WTC11 (cell line): ENCODE results near the gene ZNF598. TPM values are rescaled to one million over a fixed set of nuclear protein-coding genes. Genes with fewer than 3 reads are reported as not detected.
A peak's percentile ranks its signal among the peaks of the same experiment; 100 is the strongest.

Source experiments
- ATAC-seq: fragments of 200-7000 bp; cut with Tn5 transposase; 2 replicates; pipeline ENCODE4 v1.10.0; 2021; ENCODE audit warnings: mild to moderate bottlenecking, moderate library complexity
- CTCF ChIA-PET: fragments of 300-600 bp; sonication (Branson Sonifier 250); formaldehyde crosslinking; loops from one replicate; lab custom pipeline; 2021; ENCODE audit warnings: antibody characterized with exemption; lab: Charles Lee
- POLR2A ChIA-PET: fragments of 350-600 bp; sonication (Branson Sonifier 250); formaldehyde crosslinking; loops from one replicate; lab custom pipeline; 2021; ENCODE audit warnings: antibody characterized with exemption; lab: Charles Lee
- DNase-seq: peaks from one replicate; pipeline ENCODE4 v3.0.0; 2021; ENCODE audit warnings: low spot score
- H3K27ac Mint-ChIP-seq: 2 replicates; pipeline ENCODE4 v1.8.0; 2021; ENCODE audit warnings: mixed read lengths
- H3K27me3 Mint-ChIP-seq: 2 replicates; pipeline ENCODE4 v1.8.0; 2021; ENCODE audit warnings: low read depth, mild to moderate bottlenecking, moderate library complexity, mixed read lengths
- H3K36me3 Mint-ChIP-seq: 2 replicates; pipeline ENCODE4 v1.8.0; 2021; ENCODE audit warnings: mixed read lengths
- H3K4me1 Mint-ChIP-seq: 2 replicates; pipeline ENCODE4 v1.8.0; 2022; ENCODE audit warnings: mixed read lengths
- H3K4me3 Mint-ChIP-seq: 2 replicates; pipeline ENCODE4 v1.8.0; 2021; ENCODE audit warnings: mild to moderate bottlenecking, moderate library complexity, mixed read lengths
- H3K9me3 Mint-ChIP-seq: 2 replicates; pipeline ENCODE4 v1.8.0; 2021; ENCODE audit warnings: mixed read lengths
- ARID4B ChIP-seq: sonication (generic); formaldehyde crosslinking; IDR thresholded peaks from 2 replicates; pipeline ENCODE4 v1.8.0; 2023; ENCODE audit warnings: missing genetic modification reagents, mild to moderate bottlenecking, borderline replicate concordance
- ATF2 ChIP-seq: sonication (generic); formaldehyde crosslinking; IDR thresholded peaks from 2 replicates; pipeline ENCODE4 v1.8.1; 2022; ENCODE audit warnings: low read depth, missing genetic modification reagents, borderline replicate concordance
- CREM ChIP-seq: sonication (generic); formaldehyde crosslinking; IDR thresholded peaks from 2 replicates; pipeline ENCODE4 v1.8.1; 2022; ENCODE audit warnings: mild to moderate bottlenecking, missing genetic modification reagents, moderate library complexity
- E2F4 ChIP-seq: sonication (generic); formaldehyde crosslinking; IDR thresholded peaks from 2 replicates; pipeline ENCODE4 v1.8.1; 2022; ENCODE audit warnings: low read depth, mild to moderate bottlenecking, moderate library complexity, missing genetic modification reagents, borderline replicate concordance
- ESRRA ChIP-seq: sonication (generic); formaldehyde crosslinking; IDR thresholded peaks from 2 replicates; pipeline ENCODE4 v1.8.1; 2022; ENCODE audit warnings: mild to moderate bottlenecking, missing genetic modification reagents, borderline replicate concordance
- HMGXB4 ChIP-seq: sonication (generic); formaldehyde crosslinking; IDR thresholded peaks from 2 replicates; pipeline ENCODE4 v1.8.1; 2023; ENCODE audit warnings: mild to moderate bottlenecking, moderate library complexity, missing genetic modification reagents
- OVOL2 ChIP-seq: fragments of 250-450 bp; sonication (Bioruptor Pico); IDR thresholded peaks from 2 replicates; pipeline ENCODE4 v1.9.0; 2021; ENCODE audit warnings: mild to moderate bottlenecking, borderline replicate concordance
- SMAD3 ChIP-seq: sonication (generic); formaldehyde crosslinking; IDR thresholded peaks from 2 replicates; pipeline ENCODE4 v1.8.0; 2022; ENCODE audit warnings: missing genetic modification reagents, mild to moderate bottlenecking, borderline replicate concordance
- ZNF263 ChIP-seq: sonication (generic); formaldehyde crosslinking; IDR thresholded peaks from 2 replicates; pipeline ENCODE4 v1.8.1; 2022; ENCODE audit warnings: low read depth, mild to moderate bottlenecking, moderate library complexity, missing genetic modification reagents
- ZSCAN18 ChIP-seq: fragments of 250-450 bp; sonication (Bioruptor Pico); IDR thresholded peaks from 2 replicates; pipeline ENCODE4 v2.1.2; 2022; ENCODE audit warnings: mild to moderate bottlenecking, moderate library complexity
- total RNA-seq: library from RNA; stranded (reverse); gene quantifications from 3 replicates; pipeline ENCODE4 v1.2.3, GENCODE V29; 2021
- TF ChIP-seq, protein P1 (sequence below): fragments of 250-450 bp; sonication (Bioruptor Pico); conservative IDR thresholded peaks from 2 replicates; pipeline ENCODE4 v1.9.0; 2021; ENCODE audit warnings: mild to moderate bottlenecking

Gene ZNF598
- total RNA-seq, 1 experiment from 2014 or later: 66.4 TPM

GRCh38 chr16:2023092-2024031, 13.7 kb upstream of the ZNF598 start (continued):
- TF ChIP-seq HMGXB4 (CRISPR knock-in tag) (peak; percentile 76), CREM (CRISPR knock-in tag) (peak; percentile 9; the same call in 1 of the 2 replicates)

DNA sequence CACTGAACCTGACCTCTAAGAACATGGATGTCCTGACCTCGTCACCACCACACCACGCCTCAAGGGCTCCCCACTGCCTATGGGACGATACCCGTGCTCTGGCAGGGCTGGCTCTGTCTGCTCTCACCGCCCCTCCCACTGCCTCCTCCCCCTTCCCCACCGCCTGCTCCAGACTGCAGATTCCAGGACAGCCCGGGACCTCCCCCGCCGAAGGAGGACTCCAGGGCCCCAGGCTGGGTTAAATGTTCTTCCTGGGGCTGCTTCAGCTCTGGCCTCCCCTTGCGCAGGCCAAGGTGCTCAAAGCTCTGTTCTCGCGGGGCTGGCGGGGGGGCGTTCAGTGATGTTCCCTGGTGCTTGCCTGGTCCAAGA, 13.1 kb upstream of the ZNF598 start:
- peak overlapping the region; percentile 77 for H3K4me3 Mint-ChIP-seq
- peaks cover 72% of the 10 kb centered on the region for H3K27me3 Mint-ChIP-seq
- POLR2A ChIA-PET: interaction anchor here (0.5 to 1.5 kb wide), 6 partner anchors 19 to 203 kb away, joined by 3 to 6 read pairs (median 4); no protein-coding TSS in a partner anchor
- H3K27ac Mint-ChIP-seq: peak overlapping the region; percentile 68; the same call in 1 of the 2 replicates
- peaks cover 14% of the 10 kb centered on the region for H3K4me1 Mint-ChIP-seq
- H3K9me3 Mint-ChIP-seq: no peaks in the 10 kb centered on the region
- DNase-seq (peak; percentile 75), ATAC-seq (peak; percentile 49)
- no peak for TF ChIP-seq OVOL2
- CTCF ChIA-PET: interaction anchor here (0.5 to 3.5 kb wide), 39 partner anchors 9 to 1362 kb away, joined by 3 to 42 read pairs (median 5); partner anchors contain the start of genes EME2, GFER, MRPS34 and NTHL1
- no peaks in the 10 kb centered on the region for H3K36me3 Mint-ChIP-seq

DNA sequence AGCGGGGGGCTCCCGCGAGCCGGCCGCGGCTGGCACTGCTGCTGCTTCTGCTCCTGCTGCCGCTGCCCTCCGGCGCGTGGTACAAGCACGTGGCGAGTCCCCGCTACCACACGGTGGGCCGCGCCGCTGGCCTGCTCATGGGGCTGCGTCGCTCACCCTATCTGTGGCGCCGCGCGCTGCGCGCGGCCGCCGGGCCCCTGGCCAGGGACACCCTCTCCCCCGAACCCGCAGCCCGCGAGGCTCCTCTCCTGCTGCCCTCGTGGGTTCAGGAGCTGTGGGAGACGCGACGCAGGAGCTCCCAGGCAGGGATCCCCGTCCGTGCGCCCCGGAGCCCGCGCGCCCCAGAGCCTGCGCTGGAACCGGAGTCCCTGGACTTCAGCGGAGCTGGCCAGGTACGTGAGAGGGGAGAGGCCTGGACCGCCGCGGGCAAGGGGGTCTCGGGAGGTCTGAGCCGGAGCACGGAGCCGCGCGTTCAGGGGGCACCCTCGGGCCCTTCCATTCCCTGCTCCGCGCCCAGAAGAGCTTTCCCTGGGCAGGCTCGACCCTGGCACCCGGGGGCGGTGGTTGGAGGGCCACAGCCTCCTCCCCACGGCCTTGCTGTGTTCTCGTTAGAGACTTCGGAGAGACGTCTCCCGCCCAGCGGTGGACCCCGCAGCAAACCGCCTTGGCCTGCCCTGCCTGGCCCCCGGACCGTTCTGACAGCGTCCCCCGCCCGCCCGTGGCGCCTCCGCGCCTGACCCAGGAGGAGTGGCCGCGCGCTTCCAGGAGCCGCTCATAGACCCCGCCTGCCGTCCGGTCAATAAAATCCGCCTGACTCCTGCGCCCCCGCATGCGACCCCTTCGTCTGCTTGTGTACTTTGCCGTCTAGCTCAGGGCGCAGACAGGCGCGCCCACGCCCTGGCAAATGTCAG, 10.6 kb upstream of the ZNF598 start:
- H3K4me1 Mint-ChIP-seq: peaks cover 10% of the 10 kb centered on the region
- no peaks in the 10 kb centered on the region for H3K9me3 Mint-ChIP-seq
- ATAC-seq (no peak), DNase-seq (peak; percentile 51)
- no peak overlapping the region for H3K27ac Mint-ChIP-seq
- POLR2A ChIA-PET: no interaction called here
- H3K27me3 Mint-ChIP-seq: peaks cover 75% of the 10 kb centered on the region
- CTCF ChIA-PET: interaction anchor here (0.8 to 3.4 kb wide), 11 partner anchors 12 to 640 kb away, joined by 3 to 40 read pairs (median 6); partner anchors contain the start of genes NTHL1, TBL3 and TSC2
- H3K36me3 Mint-ChIP-seq: no peaks in the 10 kb centered on the region
- H3K4me3 Mint-ChIP-seq: peak overlapping the region; percentile 72
- TF ChIP-seq SMAD3 (no peak), ZSCAN18 (CRISPR knock-in tag) (no peak), E2F4 (CRISPR knock-in tag) (no peak), ZNF263 (CRISPR knock-in tag) (no peak), ESRRA (no peak), ATF2 (CRISPR knock-in tag) (no peak), HMGXB4 (CRISPR knock-in tag) (0 out of 2 replicates have a peak, but pooled peaks have one; percentile 20), ARID4B (0 out of 2 replicates have a peak, but pooled peaks have one; percentile 5)
- TF ChIP-seq, protein P1, sequence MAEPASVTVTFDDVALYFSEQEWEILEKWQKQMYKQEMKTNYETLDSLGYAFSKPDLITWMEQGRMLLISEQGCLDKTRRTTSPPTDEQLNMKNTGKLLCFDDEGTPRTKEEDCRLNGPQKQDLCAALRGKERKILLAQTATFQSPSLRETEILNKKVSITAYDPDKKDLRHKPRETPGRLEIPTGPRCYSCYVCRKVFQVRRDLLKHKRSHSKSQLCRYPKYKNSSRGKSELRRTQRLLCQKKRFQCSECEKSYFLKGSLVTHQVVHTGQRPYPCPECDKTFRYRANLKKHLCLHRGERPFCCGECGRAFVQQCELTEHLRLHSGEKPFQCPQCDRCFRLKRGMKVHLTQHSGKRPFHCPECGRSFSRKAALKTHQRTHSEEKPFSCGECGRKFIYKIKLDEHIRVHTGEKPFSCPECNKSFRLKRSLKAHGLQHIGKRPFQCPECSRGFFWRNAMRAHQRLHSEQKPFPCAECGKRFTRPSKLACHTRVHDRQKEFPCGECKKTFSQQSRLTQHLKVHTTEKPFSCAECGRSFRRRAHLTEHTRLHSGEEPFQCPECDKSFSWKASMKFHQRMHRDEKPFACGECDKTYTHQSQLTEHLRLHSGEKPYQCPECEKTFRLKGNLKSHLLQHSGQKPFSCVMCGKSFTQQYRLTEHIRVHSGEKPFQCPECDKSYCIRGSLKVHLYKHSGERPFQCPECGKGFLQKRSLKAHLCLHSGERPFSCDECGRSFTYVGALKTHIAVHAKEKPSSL (CRISPR knock-in tag): no peak
